HepG2 (cell line): ENCODE results near the gene RAP1A. TPM values are rescaled to one million over a fixed set of nuclear protein-coding genes. Genes with fewer than 3 reads are reported as not detected.

Experiments
- ATF4 ChIP-seq, 2 experiments: fragments of 450-650 bp in 1 of 2; sonication (generic) in 1 of 2; formaldehyde crosslinking; IDR thresholded peaks; 2 replicates each; pipeline versions ENCODE4 v1.5.0 to v1.8.0; 2020 to 2022; ENCODE audit warnings: mild to moderate bottlenecking in 1 of 2, missing genetic modification reagents in 1 of 2
- CENPBD1 ChIP-seq: sonication (generic); formaldehyde crosslinking; IDR thresholded peaks from 2 replicates; pipeline ENCODE4 v1.8.0; 2022; ENCODE audit warnings: missing genetic modification reagents, low read depth, mild to moderate bottlenecking, borderline replicate concordance
- CHD4 ChIP-seq: fragments of 200-600 bp; sonication (generic); IDR thresholded peaks from 2 replicates; pipeline ENCODE4 v1.7.0; 2017; ENCODE audit warnings: mild to moderate bottlenecking, low read length, borderline replicate concordance
- CREB1 ChIP-seq, 2 experiments: fragments of 450-650 bp in 1 of 2; IDR thresholded peaks; 2 replicates each; pipeline ENCODE4 v1.6.1; 2016 to 2017; ENCODE audit warnings: control low read depth in 1 of 2, mild to moderate bottlenecking in 1 of 2, missing compliant biosample characterization in 1 of 2, missing genetic modification characterization in 1 of 2
- ELF3 ChIP-seq: IDR thresholded peaks from 2 replicates; pipeline ENCODE4 v1.6.1; 2016; ENCODE audit warnings: missing genetic modification reagents, missing compliant biosample characterization
- FOSL2 ChIP-seq: sonication (generic); formaldehyde crosslinking; IDR thresholded peaks from 2 replicates; pipeline ENCODE4 v1.4.0; 2020; ENCODE audit warnings: missing genetic modification reagents
- FOXA3 ChIP-seq: IDR thresholded peaks from 2 replicates; pipeline ENCODE4 v1.6.1; 2016; ENCODE audit warnings: missing genetic modification reagents, missing compliant biosample characterization
- GTF2F1 ChIP-seq: fragments of 150-350 bp; IDR thresholded peaks from 2 replicates; pipeline ENCODE4 v1.6.1; 2014; ENCODE audit warnings: low read length
- HNF4A ChIP-seq: sonication (generic); formaldehyde crosslinking; IDR thresholded peaks from 2 replicates; pipeline ENCODE4 v1.4.0; 2020; ENCODE audit warnings: missing genetic modification reagents
- NCOA1 ChIP-seq: sonication (generic); formaldehyde crosslinking; IDR thresholded peaks from 2 replicates; pipeline ENCODE4 v1.9.0; 2021; ENCODE audit warnings: missing genetic modification reagents
- NCOR1 ChIP-seq: fragments of 200-600 bp; sonication (generic); IDR thresholded peaks from 2 replicates; pipeline ENCODE4 v1.7.0; 2017; ENCODE audit warnings: antibody characterized with exemption, low read length, borderline replicate concordance
- NR2F1 ChIP-seq, 2 experiments: fragments of 450-650 bp in 1 of 2; formaldehyde crosslinking in 1 of 2; IDR thresholded peaks; 2 replicates each; pipeline versions ENCODE4 v1.5.0 to v1.6.1; 2016 to 2020; ENCODE audit warnings: mild to moderate bottlenecking in 1 of 2, missing compliant biosample characterization in 1 of 2, missing genetic modification reagents in 1 of 2, moderate library complexity in 1 of 2
- RAD21 ChIP-seq: fragments of 450-650 bp; formaldehyde crosslinking; IDR thresholded peaks from 2 replicates; pipeline ENCODE4 v1.5.0; 2020; ENCODE audit warnings: mild to moderate bottlenecking
- REPIN1 ChIP-seq: sonication (generic); formaldehyde crosslinking; IDR thresholded peaks from 2 replicates; pipeline ENCODE4 v1.8.0; 2022; ENCODE audit warnings: missing genetic modification reagents, low read depth, mild to moderate bottlenecking, borderline replicate concordance
- REXO4 ChIP-seq: sonication (generic); formaldehyde crosslinking; IDR thresholded peaks from 2 replicates; pipeline ENCODE4 v1.8.0; 2022; ENCODE audit warnings: missing genetic modification reagents, mild to moderate bottlenecking, borderline replicate concordance
- SAFB2 ChIP-seq: sonication (generic); formaldehyde crosslinking; IDR thresholded peaks from 2 replicates; pipeline ENCODE4 v1.5.1; 2020; ENCODE audit warnings: missing genetic modification reagents, low read depth, mild to moderate bottlenecking, borderline replicate concordance
- SAP130 ChIP-seq: IDR thresholded peaks from 2 replicates; pipeline ENCODE4 v1.6.1; 2016; ENCODE audit warnings: low read depth
- SIN3B ChIP-seq: fragments of 150-350 bp; IDR thresholded peaks from 2 replicates; pipeline ENCODE4 v1.6.1; 2014; ENCODE audit warnings: low read length
- SOX5 ChIP-seq: IDR thresholded peaks from 2 replicates; pipeline ENCODE4 v1.6.1; 2016; ENCODE audit warnings: borderline replicate concordance
- STAG1 ChIP-seq: sonication (generic); formaldehyde crosslinking; IDR thresholded peaks from 2 replicates; pipeline ENCODE4 v1.4.0; 2020; ENCODE audit warnings: missing genetic modification reagents
- YEATS2 ChIP-seq: sonication (generic); formaldehyde crosslinking; IDR thresholded peaks from 2 replicates; pipeline ENCODE4 v1.4.0; 2020; ENCODE audit warnings: missing genetic modification reagents, borderline replicate concordance
- ZNF3 ChIP-seq: IDR thresholded peaks from 2 replicates; pipeline ENCODE4 v1.7.0; 2017; ENCODE audit warnings: inconsistent platforms
- ZNF678 ChIP-seq: sonication (generic); formaldehyde crosslinking; IDR thresholded peaks from 2 replicates; pipeline ENCODE4 v1.4.0; 2020; ENCODE audit warnings: mild to moderate bottlenecking, missing genetic modification reagents
- ZNF788 ChIP-seq: sonication (generic); formaldehyde crosslinking; IDR thresholded peaks from 2 replicates; pipeline ENCODE4 v1.5.0; 2020; ENCODE audit warnings: mild to moderate bottlenecking, missing genetic modification reagents, borderline replicate concordance
- ZSCAN21 ChIP-seq: sonication (generic); formaldehyde crosslinking; IDR thresholded peaks from 2 replicates; pipeline ENCODE4 v1.8.0; 2022; ENCODE audit warnings: mild to moderate bottlenecking, missing genetic modification reagents, moderate library complexity, borderline replicate concordance
- polyA plus RNA-seq, 8 experiments: library from polyadenylated mRNA; depleted of rRNA in 3 of 8; stranded (reverse) in 7 of 8; unstranded in 1 of 8; fragments of >200 nt; fragmentation: Illumina TruSeq in 4 of 8; extraction: Trizol in 4 of 8; gene quantifications; 2 replicates each; pipeline versions ENCODE4 v1.2.1 to v1.2.3, GENCODE V29; 2011 to 2016; ENCODE audit warnings: low read depth in 4 of 8, missing spikeins in 1 of 8, mixed read lengths in 1 of 8; ENCODE audit not compliant: insufficient read depth in 1 of 8
- total RNA-seq, 5 experiments: library from RNA; depleted of rRNA; stranded (reverse); fragments of >200 nt; fragmentation: Illumina TruSeq; extraction: Trizol; gene quantifications; 2 replicates each; pipeline ENCODE4 v1.2.3, GENCODE V29; 2016; ENCODE audit warnings: low read depth in 1 of 5
- TF ChIP-seq, protein P1 (sequence below): sonication (generic); formaldehyde crosslinking; IDR thresholded peaks from 2 replicates; pipeline ENCODE4 v1.5.0; 2020; ENCODE audit warnings: mild to moderate bottlenecking, missing genetic modification reagents, moderate library complexity
- TF ChIP-seq, protein P2 (sequence below): sonication (generic); formaldehyde crosslinking; IDR thresholded peaks from 2 replicates; pipeline ENCODE4 v1.4.0; 2020; ENCODE audit warnings: mild to moderate bottlenecking, missing genetic modification reagents

RAP1A gene
- total and polyA plus RNA-seq, 2 of the 13 experiments (the other 11 are each of a cell fraction or from before 2014, with no cell fraction given), result 19.0 to 20.7 TPM

DNA sequence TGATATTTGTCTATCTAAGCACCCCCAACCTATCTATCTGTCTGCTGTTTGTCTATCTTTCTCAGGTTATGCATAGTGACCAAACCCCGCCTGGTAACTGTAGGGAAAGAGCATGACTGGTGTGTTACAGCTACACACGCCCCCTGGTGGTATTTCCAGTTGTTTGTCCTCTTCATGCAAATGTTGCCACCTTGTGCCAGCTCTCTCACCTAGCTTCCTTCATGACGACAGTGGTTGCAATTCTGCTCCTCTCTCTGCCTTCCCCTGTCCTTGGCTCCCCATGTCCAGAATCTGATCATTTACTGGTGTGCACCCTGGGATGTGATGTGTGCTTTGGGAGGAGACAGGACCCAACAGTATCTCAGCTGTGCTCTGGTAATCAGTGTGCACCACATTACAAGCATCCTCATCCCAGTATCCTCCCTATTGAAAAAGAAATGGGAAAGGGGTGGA, 127.7 kb downstream of the RAP1A start (continued):
- TF ChIP-seq SOX5 (CRISPR knock-in tag) (no peak), REPIN1 (CRISPR knock-in tag) (0 out of 2 replicates have a peak, but pooled peaks have one; percentile 45), CREB1 (IDR thresholded peaks at IDR 0.05) (0 out of 2 replicates have a peak, but pooled peaks have one; percentile 12), CREB1 (CRISPR knock-in tag; IDR thresholded peaks at IDR 0.05) (0 out of 2 replicates have a peak, but pooled peaks have one; percentile 21), HNF4A (CRISPR knock-in tag) (no peak), GTF2F1 (no peak), YEATS2 (CRISPR knock-in tag) (0 out of 2 replicates have a peak, but pooled peaks have one; percentile 21), FOXA3 (CRISPR knock-in tag) (peak; percentile 46; the same call in 1 of the 2 replicates), RAD21 (CRISPR knock-in tag) (peak; percentile 90), REXO4 (CRISPR knock-in tag) (no peak), ATF4 (CRISPR knock-in tag; IDR thresholded peaks at IDR 0.05) (peak in 1 of 2 experiments; percentile 60; a peak in 2 of 4 replicates), SIN3B (no peak), CENPBD1 (no peak), CHD4 (no peak), NCOA1 (no peak), SAFB2 (no peak), FOSL2 (0 out of 2 replicates have a peak, but pooled peaks have one; percentile 27), NCOR1 (no peak), NR2F1 (CRISPR knock-in tag; IDR thresholded peaks at IDR 0.05) (no peak), SAP130 (peak; percentile 28; the same call in 1 of the 2 replicates), ZNF678 (CRISPR knock-in tag) (no peak), ZNF788 (CRISPR knock-in tag) (no peak), ZSCAN21 (CRISPR knock-in tag) (peak; percentile 57; the same call in 1 of the 2 replicates), ELF3 (CRISPR knock-in tag) (peak; percentile 42; the same call in 1 of the 2 replicates), ZNF3 (CRISPR knock-in tag) (peak; percentile 69; the same call in 1 of the 2 replicates), STAG1 (CRISPR knock-in tag) (peak; percentile 86)
- TF ChIP-seq, protein P1, sequence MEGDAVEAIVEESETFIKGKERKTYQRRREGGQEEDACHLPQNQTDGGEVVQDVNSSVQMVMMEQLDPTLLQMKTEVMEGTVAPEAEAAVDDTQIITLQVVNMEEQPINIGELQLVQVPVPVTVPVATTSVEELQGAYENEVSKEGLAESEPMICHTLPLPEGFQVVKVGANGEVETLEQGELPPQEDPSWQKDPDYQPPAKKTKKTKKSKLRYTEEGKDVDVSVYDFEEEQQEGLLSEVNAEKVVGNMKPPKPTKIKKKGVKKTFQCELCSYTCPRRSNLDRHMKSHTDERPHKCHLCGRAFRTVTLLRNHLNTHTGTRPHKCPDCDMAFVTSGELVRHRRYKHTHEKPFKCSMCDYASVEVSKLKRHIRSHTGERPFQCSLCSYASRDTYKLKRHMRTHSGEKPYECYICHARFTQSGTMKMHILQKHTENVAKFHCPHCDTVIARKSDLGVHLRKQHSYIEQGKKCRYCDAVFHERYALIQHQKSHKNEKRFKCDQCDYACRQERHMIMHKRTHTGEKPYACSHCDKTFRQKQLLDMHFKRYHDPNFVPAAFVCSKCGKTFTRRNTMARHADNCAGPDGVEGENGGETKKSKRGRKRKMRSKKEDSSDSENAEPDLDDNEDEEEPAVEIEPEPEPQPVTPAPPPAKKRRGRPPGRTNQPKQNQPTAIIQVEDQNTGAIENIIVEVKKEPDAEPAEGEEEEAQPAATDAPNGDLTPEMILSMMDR (CRISPR knock-in tag), result peak; percentile 94
- TF ChIP-seq, protein P2, sequence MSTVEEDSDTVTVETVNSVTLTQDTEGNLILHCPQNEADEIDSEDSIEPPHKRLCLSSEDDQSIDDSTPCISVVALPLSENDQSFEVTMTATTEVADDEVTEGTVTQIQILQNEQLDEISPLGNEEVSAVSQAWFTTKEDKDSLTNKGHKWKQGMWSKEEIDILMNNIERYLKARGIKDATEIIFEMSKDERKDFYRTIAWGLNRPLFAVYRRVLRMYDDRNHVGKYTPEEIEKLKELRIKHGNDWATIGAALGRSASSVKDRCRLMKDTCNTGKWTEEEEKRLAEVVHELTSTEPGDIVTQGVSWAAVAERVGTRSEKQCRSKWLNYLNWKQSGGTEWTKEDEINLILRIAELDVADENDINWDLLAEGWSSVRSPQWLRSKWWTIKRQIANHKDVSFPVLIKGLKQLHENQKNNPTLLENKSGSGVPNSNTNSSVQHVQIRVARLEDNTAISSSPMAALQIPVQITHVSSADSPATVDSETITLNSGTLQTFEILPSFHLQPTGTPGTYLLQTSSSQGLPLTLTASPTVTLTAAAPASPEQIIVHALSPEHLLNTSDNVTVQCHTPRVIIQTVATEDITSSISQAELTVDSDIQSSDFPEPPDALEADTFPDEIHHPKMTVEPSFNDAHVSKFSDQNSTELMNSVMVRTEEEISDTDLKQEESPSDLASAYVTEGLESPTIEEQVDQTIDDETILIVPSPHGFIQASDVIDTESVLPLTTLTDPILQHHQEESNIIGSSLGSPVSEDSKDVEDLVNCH (CRISPR knock-in tag), result no peak
